Hepatocyte (in vitro differentiated cells): ENCODE results near the gene PTPN3. TPM values are rescaled to one million over a fixed set of nuclear protein-coding genes. Genes with fewer than 3 reads are reported as not detected.
"Not testable (repeated sequence)": the region's sequence is repeated elsewhere in the genome, so short reads cannot be mapped to it uniquely, and the experiment has no call there.

Experiments
- DNase-seq: peaks from one replicate; pipeline ENCODE4 v3.0.0-alpha.2; 2016; ENCODE audit warnings: low spot score
- H2AFZ ChIP-seq: fragments of 200-600 bp; sonication (generic); 2 replicates; pipeline ENCODE4 v1.6.0; 2016; ENCODE audit warnings: antibody characterized with exemption, mild to moderate bottlenecking
- H3K27ac ChIP-seq: fragments of 200-600 bp; sonication (generic); 2 replicates; pipeline ENCODE4 v1.5.1; 2016; ENCODE audit warnings: mild to moderate bottlenecking
- H3K27me3 ChIP-seq: fragments of 200-600 bp; sonication (generic); 2 replicates; pipeline ENCODE4 v1.6.1; 2016
- H3K36me3 ChIP-seq: fragments of 200-600 bp; sonication (generic); replicated peaks from 2 replicates; pipeline ENCODE4 v1.5.1; 2016; ENCODE audit warnings: low read depth; ENCODE audit not compliant: insufficient read depth
- H3K4me1 ChIP-seq: fragments of 200-600 bp; sonication (generic); 2 replicates; pipeline ENCODE4 v1.5.1; 2016; ENCODE audit warnings: mild to moderate bottlenecking, moderate library complexity; ENCODE audit not compliant: insufficient read depth
- H3K4me2 ChIP-seq: fragments of 200-600 bp; sonication (generic); 2 replicates; pipeline ENCODE4 v1.6.0; 2016
- H3K4me3 ChIP-seq: fragments of 200-600 bp; sonication (generic); 2 replicates; pipeline ENCODE4 v1.5.1; 2016; ENCODE audit warnings: mild to moderate bottlenecking
- H3K79me2 ChIP-seq: fragments of 200-600 bp; sonication (generic); 2 replicates; pipeline ENCODE4 v1.6.0; 2017; ENCODE audit warnings: mild to moderate bottlenecking
- H3K9me2 ChIP-seq: fragments of 200-600 bp; sonication (generic); replicated peaks from 2 replicates; pipeline ENCODE4 v1.6.0; 2017; ENCODE audit warnings: mild to moderate bottlenecking; ENCODE audit not compliant: insufficient read depth
- H3K9me3 ChIP-seq: fragments of 200-600 bp; sonication (generic); 2 replicates; pipeline ENCODE4 v1.5.1; 2016; ENCODE audit warnings: low read depth, mild to moderate bottlenecking
- H4K20me1 ChIP-seq: fragments of 200-600 bp; sonication (generic); 2 replicates; pipeline ENCODE4 v1.6.0; 2016; ENCODE audit warnings: mild to moderate bottlenecking; ENCODE audit not compliant: insufficient read depth, poor library complexity, severe bottlenecking
- EZH2 ChIP-seq: fragments of 200-600 bp; sonication (generic); IDR thresholded peaks from 2 replicates; pipeline ENCODE4 v1.6.1; 2016; ENCODE audit warnings: antibody characterized with exemption, mild to moderate bottlenecking, borderline replicate concordance
- EZH2phosphoT487 ChIP-seq: fragments of 200-600 bp; sonication (generic); IDR thresholded peaks from one replicate; pipeline ENCODE4 v1.6.1; 2018; ENCODE audit warnings: antibody characterized with exemption, mild to moderate bottlenecking, low read depth, moderate library complexity; ENCODE audit not compliant: unreplicated experiment, severe bottlenecking
- WGBS: methylation state at CpG from one replicate; pipeline ENCODE4 v1.1.6; 2016; ENCODE audit warnings: low lambda C conversion rate; ENCODE audit errors: missing lambda C conversion rate; 5-methylcytosine and 5-hydroxymethylcytosine counted together
- polyA plus RNA-seq: library from polyadenylated mRNA; unstranded; fragments of >200 nt; fragmentation: Nextera tagmentation; extraction: Ambion mirVana; gene quantifications from 2 replicates; pipeline ENCODE4 v1.2.1, GENCODE V29; 2016
- total RNA-seq: library from RNA; depleted of rRNA; stranded (reverse); fragments of >200 nt; gene quantifications from 2 replicates; pipeline ENCODE4 v1.2.3, GENCODE V29; 2014
- TF ChIP-seq, protein P1 (sequence below): fragments of 200-600 bp; sonication (generic); IDR thresholded peaks from 2 replicates; pipeline ENCODE4 v1.5.1; 2016; ENCODE audit warnings: antibody characterized with exemption, mild to moderate bottlenecking; ENCODE audit not compliant: poor library complexity

The PTPN3 gene
- total and polyA plus RNA-seq, 2 experiments from 2014 or later: 4.4 to 12.1 TPM

DNA sequence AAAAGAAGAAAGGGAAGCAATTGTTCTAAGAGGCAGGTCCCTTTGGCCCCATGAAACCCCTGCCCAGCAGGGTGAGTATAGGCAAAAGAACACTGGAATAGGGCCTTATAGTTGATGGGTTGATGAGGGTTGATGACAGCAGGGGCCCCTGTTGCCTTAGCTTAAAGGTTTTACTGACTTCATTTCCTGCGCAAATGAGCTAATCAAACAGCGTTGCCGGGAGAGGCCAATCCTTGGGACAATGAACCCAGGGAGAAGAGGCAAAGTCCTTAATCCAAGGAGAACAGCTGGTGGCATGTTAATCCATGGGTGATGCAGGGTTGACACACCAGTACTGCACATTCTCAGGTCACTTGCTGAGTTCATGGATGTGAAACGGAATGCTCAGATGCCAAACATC is 155.2 kb downstream of the PTPN3 start:
- TF ChIP-seq EZH2 (no peak), EZH2phosphoT487 (no peak)
- TF ChIP-seq, protein P1, sequence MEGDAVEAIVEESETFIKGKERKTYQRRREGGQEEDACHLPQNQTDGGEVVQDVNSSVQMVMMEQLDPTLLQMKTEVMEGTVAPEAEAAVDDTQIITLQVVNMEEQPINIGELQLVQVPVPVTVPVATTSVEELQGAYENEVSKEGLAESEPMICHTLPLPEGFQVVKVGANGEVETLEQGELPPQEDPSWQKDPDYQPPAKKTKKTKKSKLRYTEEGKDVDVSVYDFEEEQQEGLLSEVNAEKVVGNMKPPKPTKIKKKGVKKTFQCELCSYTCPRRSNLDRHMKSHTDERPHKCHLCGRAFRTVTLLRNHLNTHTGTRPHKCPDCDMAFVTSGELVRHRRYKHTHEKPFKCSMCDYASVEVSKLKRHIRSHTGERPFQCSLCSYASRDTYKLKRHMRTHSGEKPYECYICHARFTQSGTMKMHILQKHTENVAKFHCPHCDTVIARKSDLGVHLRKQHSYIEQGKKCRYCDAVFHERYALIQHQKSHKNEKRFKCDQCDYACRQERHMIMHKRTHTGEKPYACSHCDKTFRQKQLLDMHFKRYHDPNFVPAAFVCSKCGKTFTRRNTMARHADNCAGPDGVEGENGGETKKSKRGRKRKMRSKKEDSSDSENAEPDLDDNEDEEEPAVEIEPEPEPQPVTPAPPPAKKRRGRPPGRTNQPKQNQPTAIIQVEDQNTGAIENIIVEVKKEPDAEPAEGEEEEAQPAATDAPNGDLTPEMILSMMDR: no peak
- H3K4me2 ChIP-seq: no peak overlapping the region
- no peaks in the 10 kb centered on the region for H3K9me3 ChIP-seq
- no peaks in the 10 kb centered on the region for H4K20me1 ChIP-seq
- H3K27me3 ChIP-seq: no peaks in the 10 kb centered on the region
- H3K36me3 ChIP-seq: no peaks in the 10 kb centered on the region
- H3K4me1 ChIP-seq: peaks cover 12% of the 10 kb centered on the region
- no peak overlapping the region for H2AFZ ChIP-seq
- WGBS: 81% methylated on average over 4 of the region's 4 CpGs
- no peak for DNase-seq
- no peak overlapping the region for H3K4me3 ChIP-seq
- H3K27ac ChIP-seq: no peak overlapping the region
- no peaks in the 10 kb centered on the region for H3K9me2 ChIP-seq
- no peaks in the 10 kb centered on the region for H3K79me2 ChIP-seq

DNA sequence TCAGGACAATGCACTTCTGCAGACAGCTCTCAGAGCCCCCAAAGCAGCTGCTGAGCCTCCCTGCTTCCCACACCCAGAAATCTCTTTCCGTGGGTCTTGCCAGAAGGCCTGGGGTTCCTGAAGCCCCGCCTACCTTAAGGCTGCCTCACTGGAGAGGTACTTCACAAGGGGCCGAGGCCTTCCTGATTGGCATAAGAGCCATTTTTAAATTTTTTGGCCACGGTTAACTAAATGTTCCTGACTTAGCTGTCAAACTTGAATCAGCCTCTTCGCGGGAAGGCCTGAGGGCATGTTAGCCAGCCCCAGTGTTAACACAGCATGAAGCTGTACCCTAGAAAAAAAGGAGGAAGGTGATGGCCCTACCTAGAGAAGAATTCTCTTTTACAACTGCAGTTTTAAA is 156.5 kb downstream of the PTPN3 start:
- Histone ChIP-seq H2AFZ (no peak overlapping the region), H3K9me2 (no peaks in the 10 kb centered on the region), H4K20me1 (no peaks in the 10 kb centered on the region), H3K4me3 (no peak overlapping the region), H3K79me2 (no peaks in the 10 kb centered on the region), H3K36me3 (no peaks in the 10 kb centered on the region), H3K4me1 (peaks cover 12% of the 10 kb centered on the region), H3K27me3 (no peaks in the 10 kb centered on the region), H3K9me3 (no peaks in the 10 kb centered on the region), H3K4me2 (no peak overlapping the region), H3K27ac (no peak overlapping the region)
- TF ChIP-seq EZH2 (no peak), EZH2phosphoT487 (no peak)
- 57% methylated on average over 6 of the region's 6 CpGs for WGBS
- no peak for DNase-seq

DNA sequence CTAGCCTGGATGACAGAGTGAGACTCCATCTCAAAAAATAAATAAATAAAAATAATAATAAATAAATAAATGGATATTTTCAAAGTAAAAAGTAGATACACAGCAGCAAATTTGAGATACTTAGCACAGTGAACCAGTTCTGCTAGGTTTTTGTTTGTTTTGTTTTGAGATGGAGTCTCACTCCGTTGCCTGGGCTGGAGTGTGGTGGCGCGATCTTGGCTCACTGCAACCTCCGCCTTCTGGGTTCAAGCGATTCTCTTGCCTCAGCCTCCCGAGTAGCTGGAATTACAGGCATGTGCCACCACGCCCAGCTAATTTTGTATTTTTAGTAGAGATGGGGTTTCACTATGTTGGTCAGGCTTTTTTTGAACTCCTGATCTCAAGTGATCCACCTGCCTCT is 157.1 kb downstream of the PTPN3 start:
- H3K79me2 ChIP-seq, H3K4me3 ChIP-seq, H3K27ac ChIP-seq, H2AFZ ChIP-seq, DNase-seq, H3K36me3 ChIP-seq, H3K9me3 ChIP-seq, H3K27me3 ChIP-seq, H4K20me1 ChIP-seq, H3K4me2 ChIP-seq, H3K9me2 ChIP-seq: not testable (repeated sequence)
- 93% methylated on average over 7 of the region's 7 CpGs for WGBS
- H3K4me1 ChIP-seq: peaks cover 12% of the 10 kb centered on the region

DNA sequence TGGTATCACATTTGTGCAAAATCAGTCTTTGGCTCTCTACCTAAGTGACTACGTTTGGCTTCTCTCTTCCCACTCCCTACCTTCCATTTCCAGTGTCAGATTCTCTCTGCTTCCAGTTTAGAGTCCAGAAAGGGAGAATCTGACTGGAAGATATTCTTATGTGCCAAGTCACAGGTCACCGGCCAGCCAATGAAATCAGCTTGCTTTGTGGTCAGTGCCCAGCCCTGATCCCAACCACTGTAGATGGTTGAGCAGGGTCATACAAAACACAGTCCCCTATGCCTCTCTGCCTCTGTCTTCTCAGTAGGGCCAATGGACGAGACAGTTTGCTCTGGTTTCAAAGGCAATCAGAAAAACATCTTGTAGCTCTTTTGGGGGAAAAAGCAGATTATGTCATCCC is 161.7 kb downstream of the PTPN3 start:
- Histone ChIP-seq H3K36me3 (no peaks in the 10 kb centered on the region), H3K4me3 (no peak overlapping the region), H4K20me1 (no peaks in the 10 kb centered on the region), H3K4me2 (no peak overlapping the region), H3K79me2 (no peaks in the 10 kb centered on the region), H3K9me2 (no peaks in the 10 kb centered on the region), H3K27me3 (no peaks in the 10 kb centered on the region), H3K9me3 (no peaks in the 10 kb centered on the region), H3K27ac (no peak overlapping the region), H3K4me1 (no peaks in the 10 kb centered on the region), H2AFZ (no peak overlapping the region)
- 82% methylated on average over 3 of the region's 3 CpGs for WGBS
- DNase-seq: no peak
- TF ChIP-seq EZH2phosphoT487 (no peak), EZH2 (no peak)
- TF ChIP-seq, protein P1: no peak
